Stimulated activated memory B cell treated with anti-CD40 and anti-IgM and Interleukin-4, amounts not matched to agents 10 μg/mL and 1 μg/mL and 100 μg/mL, for 72 hours (primary cell): ENCODE data around the gene CACFD1.
"Not testable (repeated sequence)": the region's sequence is repeated elsewhere in the genome, so short reads cannot be mapped to it uniquely, and the experiment has no call there.

Experiments
- ATAC-seq: fragments of 150-1000 bp; cut with Tn5 transposase; 2 replicates; pipeline ENCODE4 v1.10.0; 2021
- H3K27ac Mint-ChIP-seq: one replicate; pipeline ENCODE4 v1.8.0; 2022; ENCODE audit warnings: mild to moderate bottlenecking, mixed read lengths
- H3K27me3 Mint-ChIP-seq: one replicate; pipeline ENCODE4 v1.8.0; 2022; ENCODE audit warnings: mixed read lengths
- H3K36me3 Mint-ChIP-seq: one replicate; pipeline ENCODE4 v1.8.0; 2022; ENCODE audit warnings: mixed read lengths
- H3K4me1 Mint-ChIP-seq: one replicate; pipeline ENCODE4 v1.8.0; 2022; ENCODE audit warnings: mixed read lengths
- H3K4me3 Mint-ChIP-seq: one replicate; pipeline ENCODE4 v1.8.0; 2022; ENCODE audit warnings: mild to moderate bottlenecking, moderate library complexity, mixed read lengths
- H3K9me3 Mint-ChIP-seq: one replicate; pipeline ENCODE4 v1.8.0; 2022; ENCODE audit warnings: mixed read lengths

Gene CACFD1

GRCh38 chr9:133429641-133430161 lies 30.1 kb upstream of the CACFD1 start:
- Mint-ChIP-seq H3K36me3 (no peaks in the 10 kb centered on the region), H3K4me1 (peaks cover 12% of the 10 kb centered on the region), H3K4me3 (peak overlapping the region; percentile 69), H3K27me3 (peaks cover 14% of the 10 kb centered on the region), H3K9me3 (no peaks in the 10 kb centered on the region), H3K27ac (peak overlapping the region; percentile 47)
- ATAC-seq = peak; percentile 44

- H3K36me3 Mint-ChIP-seq = no peaks in the 10 kb centered on the region
- ATAC-seq = no peak
- H3K4me1 Mint-ChIP-seq = peaks cover 12% of the 10 kb centered on the region
- H3K27me3 Mint-ChIP-seq = peaks cover 9% of the 10 kb centered on the region
- no peak overlapping the region for H3K27ac Mint-ChIP-seq
- H3K4me3 Mint-ChIP-seq = no peak overlapping the region
- H3K9me3 Mint-ChIP-seq = no peaks in the 10 kb centered on the region
Measured at GRCh38 chr9:133430244-133430643, 29.5 kb upstream of the CACFD1 start.

- Mint-ChIP-seq H3K27ac (no peak overlapping the region), H3K36me3 (no peaks in the 10 kb centered on the region), H3K4me3 (no peak overlapping the region), H3K27me3 (no peaks in the 10 kb centered on the region), H3K9me3 (no peaks in the 10 kb centered on the region), H3K4me1 (peaks cover 20% of the 10 kb centered on the region)
- no peak for ATAC-seq
Measured at GRCh38 chr9:133433351-133433843, 26.4 kb upstream of the CACFD1 start.

GRCh38 chr9:133436681-133437080 lies 23.1 kb upstream of the CACFD1 start:
- Mint-ChIP-seq H3K4me1 (peaks cover 35% of the 10 kb centered on the region), H3K4me3 (no peak overlapping the region), H3K27ac (no peak overlapping the region), H3K27me3 (no peaks in the 10 kb centered on the region), H3K36me3 (no peaks in the 10 kb centered on the region), H3K9me3 (no peaks in the 10 kb centered on the region)
- ATAC-seq = no peak

- Mint-ChIP-seq H3K27me3 (no peaks in the 10 kb centered on the region), H3K9me3 (no peaks in the 10 kb centered on the region), H3K4me1 (peaks cover 42% of the 10 kb centered on the region), H3K27ac (no peak overlapping the region), H3K4me3 (no peak overlapping the region), H3K36me3 (no peaks in the 10 kb centered on the region)
- peak; percentile 57 for ATAC-seq
Measured at GRCh38 chr9:133437753-133438531, 21.8 kb upstream of the CACFD1 start.

- peak overlapping the region; percentile 77 for H3K27ac Mint-ChIP-seq
- H3K4me1 Mint-ChIP-seq = peaks cover 42% of the 10 kb centered on the region
- no peaks in the 10 kb centered on the region for H3K36me3 Mint-ChIP-seq
- H3K9me3 Mint-ChIP-seq = no peaks in the 10 kb centered on the region
- no peak for ATAC-seq
- H3K4me3 Mint-ChIP-seq = no peak overlapping the region
- no peaks in the 10 kb centered on the region for H3K27me3 Mint-ChIP-seq
Measured at GRCh38 chr9:133439337-133439736, 20.4 kb upstream of the CACFD1 start.

- Mint-ChIP-seq H3K27me3 (no peaks in the 10 kb centered on the region), H3K36me3 (no peaks in the 10 kb centered on the region), H3K27ac (peak overlapping the region; percentile 77), H3K4me3 (no peak overlapping the region), H3K9me3 (no peaks in the 10 kb centered on the region), H3K4me1 (peaks cover 42% of the 10 kb centered on the region)
- ATAC-seq = peak; percentile 86
Measured at GRCh38 chr9:133440874-133441273, 18.9 kb upstream of the CACFD1 start.

- ATAC-seq = no peak
- Mint-ChIP-seq H3K4me1 (peaks cover 42% of the 10 kb centered on the region), H3K27me3 (no peaks in the 10 kb centered on the region), H3K4me3 (peak overlapping the region; percentile 7), H3K36me3 (no peaks in the 10 kb centered on the region), H3K27ac (peak overlapping the region; percentile 77), H3K9me3 (no peaks in the 10 kb centered on the region)
Measured at GRCh38 chr9:133441571-133441970, 18.2 kb upstream of the CACFD1 start.

GRCh38 chr9:133443248-133443647 lies 16.5 kb upstream of the CACFD1 start:
- H3K27ac Mint-ChIP-seq = no peak overlapping the region
- no peaks in the 10 kb centered on the region for H3K9me3 Mint-ChIP-seq
- H3K27me3 Mint-ChIP-seq = no peaks in the 10 kb centered on the region
- no peaks in the 10 kb centered on the region for H3K36me3 Mint-ChIP-seq
- no peak overlapping the region for H3K4me3 Mint-ChIP-seq
- ATAC-seq = no peak
- H3K4me1 Mint-ChIP-seq = peaks cover 35% of the 10 kb centered on the region

GRCh38 chr9:133443982-133444381 lies 15.8 kb upstream of the CACFD1 start:
- peaks cover 32% of the 10 kb centered on the region for H3K4me1 Mint-ChIP-seq
- H3K27me3 Mint-ChIP-seq = no peaks in the 10 kb centered on the region
- H3K9me3 Mint-ChIP-seq = no peaks in the 10 kb centered on the region
- no peaks in the 10 kb centered on the region for H3K36me3 Mint-ChIP-seq
- no peak overlapping the region for H3K27ac Mint-ChIP-seq
- ATAC-seq = no peak
- no peak overlapping the region for H3K4me3 Mint-ChIP-seq

- H3K27ac Mint-ChIP-seq = no peak overlapping the region
- no peaks in the 10 kb centered on the region for H3K9me3 Mint-ChIP-seq
- no peaks in the 10 kb centered on the region for H3K27me3 Mint-ChIP-seq
- no peaks in the 10 kb centered on the region for H3K36me3 Mint-ChIP-seq
- H3K4me3 Mint-ChIP-seq = no peak overlapping the region
- H3K4me1 Mint-ChIP-seq = peaks cover 19% of the 10 kb centered on the region
- no peak for ATAC-seq
Measured at GRCh38 chr9:133445293-133445969, 14.3 kb upstream of the CACFD1 start.

GRCh38 chr9:133448487-133448972 lies 11.2 kb upstream of the CACFD1 start:
- ATAC-seq = no peak
- H3K27ac Mint-ChIP-seq = no peak overlapping the region
- no peaks in the 10 kb centered on the region for H3K9me3 Mint-ChIP-seq
- H3K27me3 Mint-ChIP-seq = no peaks in the 10 kb centered on the region
- H3K4me1 Mint-ChIP-seq = peaks cover 6% of the 10 kb centered on the region
- H3K4me3 Mint-ChIP-seq = no peak overlapping the region
- H3K36me3 Mint-ChIP-seq = no peaks in the 10 kb centered on the region

GRCh38 chr9:133449760-133450159 lies 10.0 kb upstream of the CACFD1 start:
- Mint-ChIP-seq H3K4me3 (no peak overlapping the region), H3K27ac (no peak overlapping the region), H3K27me3 (peaks cover 9% of the 10 kb centered on the region), H3K4me1 (peaks cover 6% of the 10 kb centered on the region), H3K9me3 (no peaks in the 10 kb centered on the region), H3K36me3 (no peaks in the 10 kb centered on the region)
- no peak for ATAC-seq

GRCh38 chr9:133451865-133452264 lies 7.9 kb upstream of the CACFD1 start:
- not testable (repeated sequence) for H3K36me3 Mint-ChIP-seq, H3K27ac Mint-ChIP-seq, H3K4me1 Mint-ChIP-seq, H3K4me3 Mint-ChIP-seq, H3K9me3 Mint-ChIP-seq, ATAC-seq
- H3K27me3 Mint-ChIP-seq = peaks cover 27% of the 10 kb centered on the region

GRCh38 chr9:133452562-133452961 lies 7.2 kb upstream of the CACFD1 start:
- no peak for ATAC-seq
- H3K27ac Mint-ChIP-seq = no peak overlapping the region
- H3K4me3 Mint-ChIP-seq = no peak overlapping the region
- H3K4me1 Mint-ChIP-seq = peaks cover 6% of the 10 kb centered on the region
- peaks cover 27% of the 10 kb centered on the region for H3K27me3 Mint-ChIP-seq
- H3K9me3 Mint-ChIP-seq = no peaks in the 10 kb centered on the region
- H3K36me3 Mint-ChIP-seq = no peaks in the 10 kb centered on the region
